Central memory CD4-positive, alpha-beta T cell (primary cell): ENCODE measurements around the gene SGMS1.
"Not testable (repeated sequence)": the region's sequence is repeated elsewhere in the genome, so short reads cannot be mapped to it uniquely, and the experiment has no call there.

Experiments
- DNase-seq: peaks from one replicate; pipeline ENCODE4 v3.0.0; 2022

Gene SGMS1

DNA sequence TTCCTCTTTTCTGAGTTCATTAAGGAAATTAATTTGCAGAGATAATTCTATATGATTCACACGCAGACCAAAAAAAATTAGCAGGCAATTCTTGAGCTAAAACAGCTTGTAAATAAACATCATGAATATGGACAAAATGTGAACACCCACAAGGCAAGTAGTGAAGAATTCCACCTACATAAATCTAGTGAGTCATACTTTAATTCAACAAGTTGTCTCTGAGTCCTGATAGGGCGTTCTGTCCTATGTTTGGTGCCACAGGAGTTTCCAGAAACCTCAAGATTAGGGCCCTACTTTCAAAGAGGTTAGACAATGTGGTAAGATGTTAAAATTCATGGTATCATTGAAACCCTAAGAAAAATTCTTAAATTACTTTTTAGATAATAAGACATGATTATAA lies 122.3 kb downstream of the SGMS1 start:
- no peak for DNase-seq

- no peak for DNase-seq
Measured at GRCh38 chr10:50498465-50498864, 125.3 kb downstream of the SGMS1 start.

GRCh38 chr10:50497758-50498157 lies 126.0 kb downstream of the SGMS1 start:
- DNase-seq, result no peak

DNA sequence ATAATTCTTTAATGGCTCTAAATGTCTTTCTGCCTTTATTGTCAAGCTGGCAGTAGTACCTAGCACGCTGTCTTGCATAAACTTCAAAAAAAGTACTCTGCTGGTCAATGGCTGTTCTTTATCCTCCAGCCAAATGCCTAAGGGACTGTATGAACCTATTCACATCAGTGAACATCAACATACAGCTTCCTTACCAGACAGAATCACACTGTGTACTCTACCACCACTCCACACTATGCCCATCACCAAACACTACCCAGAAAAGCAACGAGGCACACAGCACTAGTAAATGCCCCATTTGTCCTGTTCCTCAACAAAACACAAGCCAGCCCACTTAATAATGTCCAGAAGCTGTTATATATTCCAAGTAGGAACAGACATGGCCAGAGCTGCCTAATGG lies 127.5 kb downstream of the SGMS1 start:
- no peak for DNase-seq

GRCh38 chr10:50490241-50490640 lies 133.5 kb downstream of the SGMS1 start:
- no peak for DNase-seq

DNA sequence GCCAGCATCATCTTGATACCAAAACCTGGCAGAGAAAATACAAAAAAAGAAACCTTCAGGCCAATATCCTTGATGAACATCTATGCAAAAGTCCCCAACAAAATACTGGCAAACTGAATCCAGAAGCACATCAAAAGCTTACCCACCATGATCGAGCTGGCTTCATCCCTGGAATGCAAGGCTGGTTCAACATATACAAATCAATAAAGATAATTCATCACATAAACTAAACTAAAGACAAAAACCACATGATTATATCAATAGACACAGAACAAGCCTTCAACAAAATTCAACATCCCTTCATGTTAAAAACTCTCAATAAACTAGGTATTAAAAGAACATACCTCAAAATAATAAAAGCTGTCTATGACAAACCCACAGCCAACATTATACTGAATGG lies 139.2 kb downstream of the SGMS1 start:
- not testable (repeated sequence) for DNase-seq

- no peak for DNase-seq
Measured at GRCh38 chr10:50480054-50481007, 143.4 kb downstream of the SGMS1 start.

- no peak for DNase-seq
Measured at GRCh38 chr10:50477287-50478203, 146.2 kb downstream of the SGMS1 start.

DNA sequence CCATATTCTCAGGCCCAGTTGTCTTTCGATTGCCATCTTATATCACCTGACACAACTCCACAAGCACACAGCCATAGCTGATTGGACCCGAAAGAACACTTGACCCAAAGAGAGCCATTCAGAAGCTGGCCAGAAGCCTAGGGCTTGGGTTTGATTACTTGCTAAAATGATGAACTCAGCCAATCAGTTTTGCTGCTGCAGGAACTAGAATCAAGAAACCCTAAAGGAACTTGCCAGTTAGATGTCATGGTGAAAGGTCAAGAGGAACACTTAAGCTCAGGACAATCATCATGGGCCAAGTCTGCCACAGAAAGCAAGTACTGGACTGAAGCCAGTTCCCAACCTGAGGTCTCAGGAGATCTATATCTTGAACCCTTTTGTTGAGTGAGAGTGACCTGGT lies 150.0 kb downstream of the SGMS1 start:
- no peak for DNase-seq

GRCh38 chr10:50472914-50473313 lies 150.8 kb downstream of the SGMS1 start:
- DNase-seq, result no peak

GRCh38 chr10:50471583-50471975 lies 152.2 kb downstream of the SGMS1 start:
- no peak for DNase-seq

DNA sequence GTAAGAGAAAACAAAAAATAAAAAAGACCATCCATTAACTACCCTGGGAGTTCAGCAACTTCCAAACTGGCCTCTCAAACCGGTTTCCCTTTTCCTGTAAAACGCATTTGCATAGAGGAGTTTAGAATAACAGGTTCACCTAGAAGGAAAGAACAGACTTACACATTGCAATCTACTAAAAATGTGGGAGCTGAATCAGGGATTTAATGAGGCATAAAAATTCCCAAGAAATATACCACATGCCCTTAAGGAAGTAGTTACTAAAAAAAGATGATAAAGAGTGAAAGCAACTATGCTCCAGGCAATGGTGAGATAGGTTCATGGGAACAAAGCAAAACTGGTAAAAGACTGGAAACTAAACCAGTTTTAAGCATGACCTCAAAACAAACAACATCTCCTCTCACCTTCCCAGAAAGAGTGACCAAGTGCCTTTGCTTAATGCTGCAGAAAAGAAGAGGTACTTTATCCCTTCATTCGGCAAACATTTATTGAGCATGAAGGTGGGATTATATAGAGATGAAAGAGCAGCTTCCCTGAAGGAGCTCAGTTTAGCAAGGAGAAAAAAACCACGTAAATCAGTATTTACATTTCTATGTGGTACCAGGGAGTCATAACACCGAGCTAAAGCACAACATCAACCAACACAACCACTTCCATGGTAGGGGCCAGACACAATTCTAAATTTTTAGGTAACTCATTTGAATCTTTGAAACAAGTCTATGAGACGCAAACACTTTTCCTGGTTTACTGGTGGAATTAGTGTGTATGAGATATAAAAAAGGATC lies 152.8 kb downstream of the SGMS1 start:
- DNase-seq, result no peak

GRCh38 chr10:50470345-50470744 lies 153.4 kb downstream of the SGMS1 start:
- no peak for DNase-seq

DNA sequence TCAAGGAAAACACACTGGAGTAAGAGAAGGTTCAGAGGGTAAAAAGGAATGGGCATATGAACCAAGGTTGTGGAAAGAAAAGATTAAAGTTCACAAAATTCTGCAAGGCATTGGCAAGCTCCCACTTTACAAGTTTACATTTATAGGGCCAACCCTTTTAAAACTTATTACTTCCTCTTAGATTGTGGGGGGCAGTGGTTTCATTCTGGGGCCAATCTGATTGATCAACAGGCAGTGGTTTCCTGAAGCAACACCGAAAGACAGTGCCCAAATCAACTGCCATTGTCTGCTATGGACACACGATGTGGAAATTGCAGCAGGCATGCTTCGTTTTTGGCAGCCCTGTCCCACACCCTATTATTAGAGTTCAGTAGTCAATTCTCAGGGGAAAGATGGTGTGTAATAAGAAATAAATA lies 154.0 kb downstream of the SGMS1 start:
- no peak for DNase-seq

DNA sequence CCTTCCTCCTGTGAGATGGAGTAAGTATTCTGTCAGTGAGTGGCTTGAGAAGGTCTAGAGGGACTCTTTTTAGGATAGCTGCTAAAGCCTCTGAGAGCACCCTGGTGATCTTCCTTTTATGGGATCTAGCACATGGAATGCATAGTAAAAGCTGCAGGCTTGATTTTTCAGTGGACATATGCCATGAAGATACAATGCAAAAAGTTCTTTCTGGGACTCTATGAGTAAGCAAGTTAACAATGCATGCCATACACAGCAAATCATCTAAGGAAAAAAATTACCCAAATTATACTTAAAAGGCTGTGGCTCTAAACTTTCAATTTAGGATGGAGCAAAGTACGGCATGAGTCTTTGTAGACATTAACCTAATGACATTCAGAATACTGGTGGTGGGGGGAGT lies 154.5 kb downstream of the SGMS1 start:
- DNase-seq, result no peak

DNA sequence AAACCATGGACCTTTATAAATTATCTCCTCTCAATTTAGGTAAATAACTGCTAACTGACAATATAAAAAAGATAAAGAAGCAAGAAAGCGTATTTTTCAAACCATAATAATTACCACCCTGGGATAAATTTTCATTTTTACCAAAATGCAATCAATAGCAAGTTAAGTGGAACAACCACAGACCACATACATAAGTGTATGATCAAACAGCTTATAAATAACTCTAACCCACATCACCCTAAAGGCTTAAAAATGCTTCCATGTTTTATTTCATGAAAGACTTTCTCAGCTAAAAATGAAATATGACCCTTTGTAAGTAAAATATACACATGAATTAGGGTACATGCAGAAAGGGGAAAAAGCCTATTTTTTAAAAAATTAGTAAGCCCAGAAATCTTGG lies 156.5 kb downstream of the SGMS1 start:
- DNase-seq, result no peak

GRCh38 chr10:50464004-50464409 lies 159.7 kb downstream of the SGMS1 start:
- no peak for DNase-seq

DNA sequence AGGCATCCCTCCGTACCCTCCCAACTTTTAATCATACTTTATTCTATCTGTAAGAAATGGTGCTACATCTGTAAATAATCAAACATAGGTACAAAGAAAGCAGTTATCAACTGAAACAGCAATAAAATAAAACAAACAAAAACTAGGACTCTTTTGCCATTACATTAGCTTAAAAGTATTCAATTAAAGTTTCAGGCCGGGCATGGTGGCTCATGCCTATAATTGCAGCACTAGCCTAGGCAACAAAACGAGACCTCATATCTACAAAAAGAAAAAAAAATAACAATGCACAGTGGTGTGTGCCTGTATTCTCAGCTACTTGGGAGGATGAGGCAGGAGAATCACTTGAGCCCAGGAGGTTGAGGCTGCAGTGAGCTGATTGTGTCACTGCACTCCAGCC lies 161.9 kb downstream of the SGMS1 start:
- DNase-seq, result no peak

- DNase-seq, result no peak
Measured at GRCh38 chr10:50461123-50461522, 162.6 kb downstream of the SGMS1 start.

DNA sequence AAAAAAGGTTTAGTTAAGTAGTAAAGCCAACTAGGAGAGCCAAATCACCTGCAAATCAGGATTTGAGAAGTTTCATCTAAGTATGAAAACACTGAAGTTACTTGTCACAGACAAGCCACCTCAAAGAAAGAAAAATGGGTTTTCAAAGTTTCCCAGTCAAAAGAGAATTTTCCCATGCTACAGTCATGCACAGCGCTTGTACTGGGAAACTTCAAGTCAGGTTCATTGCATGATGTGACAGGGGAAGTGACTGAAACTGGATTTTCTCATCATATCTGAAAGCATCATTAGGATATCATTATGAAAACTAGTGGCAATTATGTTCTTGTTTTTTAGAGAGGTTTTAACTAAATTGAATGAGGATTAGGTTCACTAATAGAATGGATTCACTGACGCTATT lies 167.0 kb downstream of the SGMS1 start:
- DNase-seq, result no peak

GRCh38 chr10:50453940-50454339 lies 169.8 kb downstream of the SGMS1 start:
- no peak for DNase-seq

DNA sequence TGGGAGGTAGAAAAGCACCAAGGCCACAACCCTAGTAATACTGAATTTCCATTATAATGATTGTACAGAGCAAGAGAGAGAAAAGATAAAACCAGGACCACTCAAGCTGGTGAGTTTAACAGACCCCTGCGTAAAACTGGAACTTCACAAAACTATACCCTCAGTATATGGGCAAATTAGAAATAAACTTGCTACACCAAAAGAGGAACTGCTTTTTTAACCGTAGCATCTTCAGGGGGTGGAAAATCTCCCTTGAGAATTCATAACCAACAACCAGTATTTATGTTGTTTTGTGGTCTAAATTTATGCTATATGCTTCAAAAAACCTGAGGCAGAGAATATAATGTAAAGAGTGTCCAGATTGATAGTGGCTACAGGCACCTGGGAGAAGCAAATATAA lies 171.2 kb downstream of the SGMS1 start:
- DNase-seq, result no peak

DNA sequence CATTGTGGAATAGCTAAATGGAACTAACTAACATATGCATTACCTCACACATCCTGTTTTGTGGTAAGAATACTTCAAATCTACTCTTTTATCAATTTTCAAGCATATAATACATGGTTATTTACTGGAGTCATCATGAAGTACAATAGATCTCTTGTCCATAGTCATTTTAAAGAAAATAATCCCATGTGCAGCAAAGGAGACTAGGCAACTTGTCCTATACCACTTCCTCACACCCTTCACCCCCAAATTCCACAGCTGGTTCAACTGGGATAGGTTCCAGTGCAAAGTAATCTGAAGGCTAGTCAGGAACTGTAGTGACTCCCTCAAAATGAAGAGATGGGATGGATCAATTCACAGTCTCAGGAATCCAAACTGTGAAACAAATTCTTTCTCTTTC lies 176.1 kb downstream of the SGMS1 start:
- no peak for DNase-seq
